ENCODE measurements around the gene MUC5B. TPM values are rescaled to one million over a fixed set of nuclear protein-coding genes. Genes with fewer than 3 reads are reported as not detected.
"Not testable (repeated sequence)": the region's sequence is repeated elsewhere in the genome, so short reads cannot be mapped to it uniquely, and the experiment has no call there.

Gene MUC5B
- total RNA-seq, 2 donors from 2014 or later, result 0.69 TPM; not detected in 1

GRCh38 chr11:1184139-1184538 is 38.7 kb upstream of the MUC5B start:
- intact Hi-C loops (cut with DNase I); DNase-seq (ENCODE audit: low spot score): not testable (repeated sequence)

GRCh38 chr11:1188451-1189130 is 34.3 kb upstream of the MUC5B start:
- intact Hi-C loops (cut with DNase I), result not testable (repeated sequence)

GRCh38 chr11:1189816-1190215 is 33.0 kb upstream of the MUC5B start:
- peak; percentile 36 for DNase-seq (ENCODE audit: low spot score)
- intact Hi-C loops (cut with DNase I), result not testable (repeated sequence)

More at GRCh38 chr11:1188451-1189130, 34.3 kb upstream of the MUC5B start:
- peak; percentile 31 for DNase-seq (ENCODE audit: low spot score)

- DNase-seq (ENCODE audit: low spot score), result peak; percentile 62
- intact Hi-C loops (cut with DNase I), result not testable (repeated sequence)
Observed at GRCh38 chr11:1191786-1192470, 30.9 kb upstream of the MUC5B start.

GRCh38 chr11:1192741-1193325 is 30.0 kb upstream of the MUC5B start:
- intact Hi-C loops (cut with DNase I), result no loop called here
- peak; percentile 74 for DNase-seq (ENCODE audit: low spot score)

GRCh38 chr11:1193326-1194230 is 29.3 kb upstream of the MUC5B start:
- intact Hi-C loops (cut with DNase I), result no loop called here
- peak; percentile 81 for DNase-seq (ENCODE audit: low spot score)

GRCh38 chr11:1194231-1194976 is 28.5 kb upstream of the MUC5B start:
- peak; percentile 77 for DNase-seq (ENCODE audit: low spot score)
- intact Hi-C loops (cut with DNase I), result no loop called here

GRCh38 chr11:1194977-1195681 is 27.7 kb upstream of the MUC5B start:
- peak; percentile 73 for DNase-seq (ENCODE audit: low spot score)
- intact Hi-C loops (cut with DNase I), result no loop called here

- intact Hi-C loops (cut with DNase I), result no loop called here
- peak; percentile 74 for DNase-seq (ENCODE audit: low spot score)
Observed at GRCh38 chr11:1195682-1196515, 27.0 kb upstream of the MUC5B start.

- peak; percentile 76 for DNase-seq (ENCODE audit: low spot score)
- intact Hi-C loops (cut with DNase I), result no loop called here
Observed at GRCh38 chr11:1196516-1197391, 26.1 kb upstream of the MUC5B start.

- peak; percentile 73 for DNase-seq (ENCODE audit: low spot score)
- intact Hi-C loops (cut with DNase I), result no loop called here
Observed at GRCh38 chr11:1197431-1197885, 25.4 kb upstream of the MUC5B start.

- intact Hi-C loops (cut with DNase I), result no loop called here
Observed at GRCh38 chr11:1197886-1198560, 24.8 kb upstream of the MUC5B start.

GRCh38 chr11:1198561-1199240 is 24.2 kb upstream of the MUC5B start:
- intact Hi-C loops (cut with DNase I), result no loop called here
- DNase-seq (ENCODE audit: low spot score), result peak; percentile 76

More at GRCh38 chr11:1197886-1198560, 24.8 kb upstream of the MUC5B start:
- DNase-seq (ENCODE audit: low spot score), result peak; percentile 76

GRCh38 chr11:1199241-1199750 is 23.6 kb upstream of the MUC5B start:
- intact Hi-C loops (cut with DNase I), result no loop called here
- no peak for DNase-seq (ENCODE audit: low spot score)
